Stimulated activated CD8-positive, alpha-beta memory T cell treated with anti-CD3 and anti-CD28 coated beads, Interleukin-4, amount 100 ng/mL, for 48 hours (primary cell): ENCODE results near the gene GAB2.
"Not testable (repeated sequence)": the region's sequence is repeated elsewhere in the genome, so short reads cannot be mapped to it uniquely, and the experiment has no call there.

ENCODE experiments used
- DNase-seq: peaks from one replicate; pipeline ENCODE4 v3.0.0-alpha.2; 2020

GAB2 gene, protein sequence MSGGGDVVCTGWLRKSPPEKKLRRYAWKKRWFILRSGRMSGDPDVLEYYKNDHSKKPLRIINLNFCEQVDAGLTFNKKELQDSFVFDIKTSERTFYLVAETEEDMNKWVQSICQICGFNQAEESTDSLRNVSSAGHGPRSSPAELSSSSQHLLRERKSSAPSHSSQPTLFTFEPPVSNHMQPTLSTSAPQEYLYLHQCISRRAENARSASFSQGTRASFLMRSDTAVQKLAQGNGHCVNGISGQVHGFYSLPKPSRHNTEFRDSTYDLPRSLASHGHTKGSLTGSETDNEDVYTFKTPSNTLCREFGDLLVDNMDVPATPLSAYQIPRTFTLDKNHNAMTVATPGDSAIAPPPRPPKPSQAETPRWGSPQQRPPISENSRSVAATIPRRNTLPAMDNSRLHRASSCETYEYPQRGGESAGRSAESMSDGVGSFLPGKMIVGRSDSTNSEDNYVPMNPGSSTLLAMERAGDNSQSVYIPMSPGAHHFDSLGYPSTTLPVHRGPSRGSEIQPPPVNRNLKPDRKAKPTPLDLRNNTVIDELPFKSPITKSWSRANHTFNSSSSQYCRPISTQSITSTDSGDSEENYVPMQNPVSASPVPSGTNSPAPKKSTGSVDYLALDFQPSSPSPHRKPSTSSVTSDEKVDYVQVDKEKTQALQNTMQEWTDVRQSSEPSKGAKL

DNA sequence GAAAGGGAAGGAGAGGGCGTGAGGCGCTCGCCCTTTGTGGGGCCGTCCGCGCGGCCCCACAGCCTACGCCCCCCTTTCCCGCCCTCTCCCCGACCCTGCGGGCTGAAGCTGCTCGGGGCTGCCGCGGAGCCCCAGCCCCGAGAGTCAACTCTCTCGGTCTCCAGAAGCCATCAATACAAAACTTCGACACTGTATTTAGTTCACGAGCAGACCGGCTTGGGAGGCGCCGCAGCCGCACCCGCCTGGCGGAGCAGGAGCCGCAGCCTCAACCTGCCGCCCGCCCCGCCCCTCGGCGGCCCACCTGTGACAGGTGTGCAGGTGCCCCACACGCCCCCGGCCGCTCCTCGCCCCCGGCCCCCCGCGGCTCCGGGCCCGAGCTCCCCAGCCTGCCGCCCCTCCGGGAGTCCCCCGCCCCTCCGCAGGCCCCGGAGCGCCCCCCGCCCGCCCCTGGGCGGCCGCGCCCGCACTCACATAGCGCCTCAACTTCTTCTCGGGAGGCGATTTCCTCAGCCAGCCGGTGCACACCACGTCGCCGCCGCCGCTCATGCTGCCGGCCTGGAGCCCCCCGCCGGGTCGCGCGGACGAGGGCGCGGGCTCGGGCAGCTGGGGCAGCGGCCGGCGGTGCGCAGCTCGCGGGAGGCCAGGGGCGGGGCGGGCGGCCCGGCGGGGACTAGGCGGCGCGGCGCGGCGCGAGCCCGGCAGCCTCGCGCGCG is at the start of gene GAB2:
GAB2 (minus strand) TSS at position 646 of the 713 bp plus-strand sequence; CDS start at position 546, 100 bp downstream.
- no peak for DNase-seq

DNA sequence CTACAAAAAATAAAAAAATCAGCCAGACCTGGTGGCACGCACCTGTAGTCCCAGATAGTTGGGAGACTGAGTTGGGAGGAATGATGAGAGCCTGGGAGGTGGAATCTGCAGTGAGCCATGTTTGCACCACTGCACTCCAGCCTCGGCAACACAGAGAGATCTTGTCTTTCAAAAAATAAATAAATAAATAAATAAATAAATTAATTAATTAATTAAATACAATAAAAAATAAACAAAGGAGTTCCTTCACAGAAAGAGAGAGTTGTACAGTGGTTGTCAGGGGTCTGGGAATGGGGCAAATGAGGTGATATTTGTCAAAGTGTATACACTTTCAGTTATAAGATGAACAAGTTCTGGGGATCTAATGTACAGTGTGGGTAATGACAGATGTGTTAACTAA is 49.8 kb upstream of the GAB2 start:
- DNase-seq: no peak

DNA sequence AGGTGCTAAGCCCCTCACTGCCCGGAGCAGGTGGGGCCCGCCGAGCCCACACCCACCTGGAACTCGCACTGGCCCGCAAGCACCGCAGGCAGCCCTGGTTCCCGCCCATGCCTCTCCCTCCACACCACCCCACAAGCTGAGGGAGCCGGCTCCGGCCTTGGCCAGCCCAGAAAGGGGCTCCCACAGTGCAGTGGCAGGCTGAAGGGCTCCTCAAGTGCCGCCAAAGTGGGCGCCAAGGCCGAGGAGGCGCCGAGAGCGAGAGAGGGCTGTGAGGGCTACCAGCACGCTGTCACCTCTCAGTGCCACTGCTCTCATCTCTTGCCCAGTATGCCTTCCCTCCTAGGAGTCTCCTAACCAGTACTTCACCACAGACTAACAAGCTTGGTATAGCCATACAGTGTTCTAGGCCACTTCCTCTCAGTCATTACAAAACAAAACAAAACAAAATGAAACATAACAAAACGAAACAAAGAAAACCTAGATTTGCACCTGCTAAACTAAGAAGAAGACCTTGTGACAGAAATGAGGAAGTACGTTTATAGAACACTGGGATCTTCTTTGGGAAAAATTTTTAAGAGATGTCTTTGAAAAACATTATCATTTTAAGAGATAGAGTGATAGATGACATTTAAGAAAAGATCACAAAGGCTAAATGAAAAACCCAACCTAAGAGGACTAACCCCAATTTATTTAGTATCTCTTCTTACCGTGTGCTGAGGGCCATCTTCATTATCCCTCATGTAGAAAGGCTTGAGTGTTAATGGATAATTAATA is 47.7 kb upstream of the GAB2 start:
- peak; percentile 38 for DNase-seq

DNA sequence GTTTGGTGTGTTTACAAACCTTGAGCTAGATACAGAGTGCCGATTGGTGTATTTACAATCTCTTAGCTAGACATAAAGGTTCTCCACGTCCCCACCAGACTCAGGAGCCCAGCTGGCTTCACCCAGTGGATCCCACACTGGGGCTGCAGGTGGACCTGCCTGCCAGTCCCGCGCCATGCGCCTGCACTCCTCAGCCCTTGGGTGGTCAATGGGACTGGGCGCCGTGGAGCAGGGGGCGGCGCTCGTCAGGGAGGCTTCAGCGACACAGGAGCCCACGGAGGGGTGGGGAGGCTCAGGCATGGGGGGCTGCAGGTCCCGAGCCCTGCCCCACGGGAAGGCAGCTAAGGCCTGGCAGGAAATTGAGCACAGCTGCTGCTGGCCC is 47.2 kb upstream of the GAB2 start:
- not testable (repeated sequence) for DNase-seq

DNA sequence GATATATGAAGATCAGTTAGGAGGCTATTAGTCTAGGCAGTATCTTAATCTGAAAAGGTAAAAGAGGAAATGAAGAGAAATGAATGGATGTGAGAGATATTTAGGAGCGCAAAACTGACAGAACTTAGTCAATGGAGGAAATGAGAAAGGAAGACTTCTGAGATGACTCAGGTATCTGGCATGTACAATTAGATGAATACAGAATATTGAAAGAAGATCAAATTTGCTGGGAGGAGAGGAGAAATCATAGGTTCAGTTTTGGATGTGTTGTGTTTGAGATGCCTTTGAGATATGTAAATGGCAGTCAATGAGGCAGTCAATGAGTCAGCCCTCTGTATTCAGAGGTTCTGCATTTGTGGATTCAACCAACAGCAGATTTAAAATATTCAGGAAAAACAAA is 42.9 kb upstream of the GAB2 start:
- no peak for DNase-seq

DNA sequence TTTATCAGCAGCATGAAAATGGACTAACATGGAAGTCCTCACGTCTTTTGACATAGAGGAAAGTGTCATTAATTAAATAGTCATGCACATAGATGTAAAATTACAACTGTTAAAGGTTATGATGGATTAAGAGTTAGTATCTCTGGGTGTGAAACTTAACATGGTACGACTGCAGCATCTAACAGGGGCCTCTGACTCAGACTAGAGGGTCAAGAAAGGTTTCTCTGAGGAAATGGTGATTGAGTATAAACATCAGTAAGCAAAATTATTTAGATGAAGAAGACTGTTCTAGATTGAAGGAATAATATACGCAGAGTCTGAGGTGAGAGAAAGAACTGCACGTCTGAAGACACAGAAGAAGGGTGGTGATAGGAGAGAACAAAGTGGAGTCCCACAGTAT is 42.1 kb upstream of the GAB2 start:
- no peak for DNase-seq

DNA sequence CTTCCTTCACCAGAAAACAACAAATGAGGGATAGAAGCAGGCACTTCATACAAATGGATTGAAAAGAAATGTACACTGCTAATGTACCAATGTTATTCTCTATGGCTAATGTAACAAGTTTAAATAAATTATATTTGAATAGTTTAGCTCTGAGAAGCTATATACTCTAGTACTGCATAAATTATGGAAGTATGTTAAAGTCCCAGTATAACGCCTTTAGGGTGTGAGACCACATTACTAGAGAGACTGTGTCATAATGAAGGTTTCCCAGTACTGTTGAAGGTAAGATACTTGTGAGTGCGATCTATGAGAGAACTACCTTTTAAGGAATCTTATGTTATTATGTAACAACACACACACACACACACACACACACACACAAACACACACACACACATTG is 39.8 kb upstream of the GAB2 start:
- DNase-seq: no peak

DNA sequence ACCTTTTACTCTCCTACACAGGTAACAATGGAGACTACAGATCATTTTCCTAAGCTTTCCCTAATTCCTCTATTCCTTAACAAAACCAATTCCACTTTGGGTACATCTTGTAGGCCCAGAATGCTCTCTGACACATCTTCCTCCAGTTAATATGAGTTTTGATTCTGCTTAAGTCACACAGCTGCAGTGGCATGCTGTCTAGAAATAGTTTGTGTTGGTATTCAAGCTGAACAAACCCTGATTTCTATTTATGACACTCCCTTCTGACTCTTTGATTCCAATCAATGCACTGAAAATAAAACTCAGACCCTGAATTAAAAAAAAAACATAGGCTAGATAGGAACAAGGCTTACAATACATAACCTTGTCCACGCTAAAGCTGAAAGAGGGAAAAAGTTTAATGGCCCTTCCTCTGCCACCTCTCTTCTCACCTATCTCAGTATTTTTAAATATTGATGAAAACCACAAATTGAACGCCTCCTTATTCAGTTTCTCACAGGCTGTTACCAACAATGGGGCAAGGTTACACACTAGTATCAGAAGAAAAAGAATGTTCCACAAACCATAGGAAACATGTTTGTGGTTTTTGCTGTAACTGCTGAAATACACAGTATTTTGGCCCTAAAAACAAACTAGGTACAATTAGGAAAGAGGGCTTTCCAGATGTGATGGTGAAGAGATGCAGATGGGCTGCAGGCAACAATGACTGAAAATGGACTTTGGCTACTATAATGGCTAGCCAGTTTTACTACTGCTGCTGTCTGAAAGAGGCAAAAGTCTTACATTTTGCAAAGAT is 35.7 kb upstream of the GAB2 start:
- DNase-seq: no peak

DNA sequence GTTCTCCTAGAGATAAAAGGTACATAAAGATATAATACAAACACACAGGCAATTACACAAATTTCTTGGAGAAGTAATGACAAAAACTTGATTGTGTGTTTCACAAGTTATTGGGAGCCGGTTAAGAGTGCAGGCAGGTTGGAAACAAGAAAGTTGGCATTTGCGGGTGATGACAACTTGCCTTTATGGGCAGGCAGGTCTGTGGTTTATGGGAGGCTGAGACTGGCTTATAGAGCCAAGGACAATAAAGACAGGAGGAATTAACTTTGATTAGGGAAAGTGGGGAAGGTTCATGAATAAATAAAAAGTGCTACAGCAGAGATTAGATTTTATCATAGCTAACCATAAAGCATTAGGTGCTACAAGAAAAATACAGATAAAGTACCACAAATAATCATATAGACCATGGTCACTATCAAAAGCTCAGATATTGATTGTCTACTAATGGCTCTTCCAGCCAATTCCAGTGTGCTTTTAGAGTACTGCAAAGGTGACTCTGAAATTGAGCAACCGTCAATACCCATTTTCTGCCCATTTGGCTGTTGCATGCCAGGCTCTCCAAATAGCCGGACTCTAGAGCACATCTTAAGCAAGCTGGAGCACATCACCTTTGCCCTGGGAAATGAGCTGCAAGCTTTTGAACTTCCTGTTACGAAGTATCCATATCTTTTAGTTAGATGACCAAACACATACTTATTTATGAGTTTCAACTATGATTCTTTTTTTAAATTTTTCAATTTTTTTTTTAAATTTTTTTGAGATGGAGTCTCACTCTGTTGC is 33.9 kb upstream of the GAB2 start:
- no peak for DNase-seq

DNA sequence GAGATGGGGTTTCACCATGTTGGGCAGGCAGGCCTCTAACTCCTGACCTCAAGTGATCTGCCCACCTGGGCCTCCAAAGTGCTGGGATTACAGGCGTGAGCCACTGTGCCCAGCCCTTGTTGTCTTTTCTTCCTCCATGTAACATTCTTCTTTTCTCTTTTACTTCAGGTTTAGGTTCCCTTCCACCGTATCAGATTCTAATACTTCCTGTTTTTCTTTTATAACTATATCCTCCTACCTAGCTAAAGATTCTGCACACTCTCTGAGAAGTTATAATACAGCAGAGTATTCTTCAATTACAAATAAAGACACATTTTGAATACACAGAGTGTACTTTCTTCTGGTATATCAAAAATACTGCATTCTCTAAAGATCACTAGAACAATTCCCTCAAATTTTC is 33.2 kb upstream of the GAB2 start:
- DNase-seq: no peak

DNA sequence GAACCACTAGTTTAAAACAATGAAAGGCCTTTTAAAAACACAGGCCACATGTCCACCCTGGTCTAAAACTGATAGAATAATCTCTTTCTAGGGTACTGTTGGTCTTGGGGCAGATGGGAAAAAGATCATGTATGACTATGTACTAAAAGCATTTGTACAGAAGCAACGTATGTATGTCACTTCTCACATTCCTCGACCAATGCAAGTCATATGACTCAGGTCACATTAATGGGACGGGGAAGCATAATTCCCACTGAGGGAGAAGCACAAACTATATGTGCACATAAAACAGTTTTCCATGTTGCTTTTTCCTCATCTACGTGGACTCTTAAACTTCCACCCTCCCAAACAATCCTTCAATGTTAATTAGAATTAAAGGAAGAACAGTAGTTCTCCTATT is 32.2 kb upstream of the GAB2 start:
- DNase-seq: no peak

DNA sequence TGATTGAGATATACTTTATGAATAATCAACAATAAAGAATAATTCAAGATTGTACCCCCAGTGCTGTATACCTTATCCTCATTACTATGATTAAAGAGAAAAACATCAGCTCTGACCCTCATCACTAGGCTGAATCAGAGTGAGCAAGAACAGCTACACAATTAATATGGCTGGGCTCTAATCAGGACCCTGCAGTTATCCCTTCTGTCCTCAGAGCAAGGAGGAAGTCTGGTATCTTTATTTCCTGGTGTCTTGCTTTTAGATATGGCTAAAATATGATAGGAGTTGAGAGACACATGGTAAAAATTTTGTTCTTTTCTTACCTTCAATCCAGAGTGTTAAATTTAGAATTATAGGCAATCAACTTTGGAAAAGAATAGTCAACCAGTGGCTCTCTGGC is 28.6 kb upstream of the GAB2 start:
- no peak for DNase-seq

DNA sequence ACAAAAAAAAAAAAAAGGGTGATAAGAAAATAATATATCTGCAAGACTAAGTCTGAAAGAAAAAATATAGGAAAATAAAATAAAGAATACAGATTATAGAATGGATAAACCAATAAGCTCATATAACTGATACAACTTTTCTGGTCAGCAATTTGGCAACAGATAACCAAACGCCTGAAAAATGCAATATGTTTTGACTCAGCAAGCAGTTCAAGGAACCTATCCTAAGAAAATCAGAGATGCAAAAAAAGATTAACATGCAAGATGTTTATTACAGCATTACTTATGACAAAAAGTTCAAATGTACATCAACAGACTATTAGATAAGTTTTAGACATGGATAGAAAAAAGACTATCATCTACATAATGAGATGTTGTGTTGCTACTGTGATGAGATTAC is 27.1 kb upstream of the GAB2 start:
- no peak for DNase-seq

DNA sequence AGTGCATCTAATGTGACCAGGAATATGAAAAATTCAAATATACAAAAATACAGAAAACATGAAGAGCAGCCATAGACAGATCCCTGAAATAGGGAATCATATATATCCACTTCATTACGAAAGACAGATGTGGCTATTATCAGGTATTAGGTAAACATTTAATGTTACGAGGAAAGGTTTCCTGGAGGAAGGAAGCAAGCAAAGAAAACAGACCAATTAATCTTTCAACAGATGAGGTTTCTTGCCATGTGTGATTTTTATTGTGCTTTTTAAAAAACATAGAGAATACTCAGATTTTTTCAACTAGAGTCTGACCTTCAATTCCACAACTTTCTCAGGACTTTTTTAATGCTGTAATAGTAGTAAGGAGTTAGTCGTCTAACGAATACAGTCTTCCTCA is 24.3 kb upstream of the GAB2 start:
- DNase-seq: no peak

DNA sequence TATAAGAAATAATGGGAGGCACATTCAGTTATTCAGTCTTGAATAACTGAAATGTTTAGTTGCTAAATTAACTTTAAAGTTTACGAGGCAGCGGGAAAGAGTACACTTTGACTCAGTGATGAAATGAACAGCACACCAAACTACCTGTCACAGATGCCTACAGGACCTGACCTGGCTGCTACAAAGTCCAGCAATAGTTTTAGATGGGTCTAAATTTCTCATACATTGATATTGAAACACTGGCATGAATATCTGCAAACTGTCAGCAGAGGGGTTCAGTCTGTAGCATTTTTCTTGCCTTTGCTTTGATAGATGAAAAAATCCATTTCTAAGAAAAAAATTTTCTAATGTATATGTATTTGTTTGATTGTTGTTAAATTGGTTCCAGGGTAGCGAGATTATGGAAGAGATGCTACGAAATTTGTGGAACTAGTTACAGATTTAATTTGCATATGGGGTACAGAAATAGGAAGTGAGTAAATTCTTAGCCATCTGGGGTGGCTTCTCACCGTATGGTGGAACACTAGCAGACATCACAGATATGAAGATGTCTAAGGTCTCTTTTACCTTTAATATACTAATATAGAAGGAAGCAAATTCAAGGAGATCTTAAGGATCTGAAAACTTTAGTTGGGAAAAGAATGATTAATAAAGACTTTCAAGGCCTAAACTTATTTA is 20.8 kb upstream of the GAB2 start:
- DNase-seq: no peak

DNA sequence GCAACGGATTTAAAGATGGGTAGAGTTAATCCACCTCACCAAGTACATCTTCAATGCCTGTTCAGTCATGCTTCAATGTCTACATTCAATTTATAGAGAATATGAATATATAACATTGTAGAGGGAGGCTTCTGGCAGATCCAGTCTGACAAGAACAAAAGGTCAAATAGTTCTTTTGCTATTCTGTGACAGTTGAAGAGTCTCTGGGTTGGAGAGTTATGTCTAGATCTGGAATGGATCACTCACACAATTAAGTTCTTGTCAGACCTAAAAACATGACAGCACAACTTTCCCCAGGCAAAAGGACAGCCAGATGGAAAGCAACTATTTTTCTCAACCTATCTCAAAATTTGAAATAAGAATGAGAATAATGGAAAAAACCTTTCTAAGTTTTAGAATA is 15.3 kb upstream of the GAB2 start:
- DNase-seq: no peak

DNA sequence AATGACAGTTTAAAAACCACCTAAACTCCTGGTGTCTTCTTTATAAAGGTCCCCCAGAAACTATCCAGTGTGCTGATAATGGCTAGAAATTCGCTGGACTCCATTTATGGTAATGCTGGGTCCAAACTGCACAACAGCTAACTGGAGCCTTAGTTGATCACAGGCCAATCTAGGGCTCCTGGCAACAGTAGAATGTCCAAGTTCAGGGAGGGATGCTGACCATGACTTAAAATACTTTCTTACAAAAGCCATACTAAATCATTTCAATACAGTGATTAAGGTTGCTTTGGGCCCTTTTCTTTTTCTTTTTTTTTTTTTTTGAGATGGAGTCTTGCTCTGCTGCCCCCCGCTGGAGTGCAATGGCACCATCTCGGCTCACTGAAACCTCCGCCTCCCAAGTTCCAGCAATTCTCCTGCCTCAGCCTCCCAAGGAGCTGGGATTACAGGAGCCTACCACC is 14.5 kb upstream of the GAB2 start:
- peak; percentile 42 for DNase-seq

DNA sequence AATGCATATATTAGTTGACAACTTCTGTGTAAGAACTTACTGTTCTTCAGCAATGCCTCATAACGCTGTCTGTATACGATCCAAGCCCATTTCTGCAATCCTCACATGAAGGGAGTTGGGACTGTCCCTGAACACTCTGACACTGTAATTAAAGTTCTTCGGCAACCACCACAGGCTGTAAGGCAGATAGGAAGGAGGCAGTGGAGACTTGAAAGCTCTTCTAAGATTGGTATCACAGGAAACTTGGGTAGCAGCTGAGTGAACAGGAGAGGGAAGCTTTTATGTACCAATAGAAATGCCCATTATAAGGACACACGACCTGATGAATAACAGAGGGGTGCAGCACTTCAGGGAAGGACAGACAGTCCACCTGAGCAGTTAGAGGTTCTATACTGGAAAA is 12.0 kb upstream of the GAB2 start:
- DNase-seq: no peak

DNA sequence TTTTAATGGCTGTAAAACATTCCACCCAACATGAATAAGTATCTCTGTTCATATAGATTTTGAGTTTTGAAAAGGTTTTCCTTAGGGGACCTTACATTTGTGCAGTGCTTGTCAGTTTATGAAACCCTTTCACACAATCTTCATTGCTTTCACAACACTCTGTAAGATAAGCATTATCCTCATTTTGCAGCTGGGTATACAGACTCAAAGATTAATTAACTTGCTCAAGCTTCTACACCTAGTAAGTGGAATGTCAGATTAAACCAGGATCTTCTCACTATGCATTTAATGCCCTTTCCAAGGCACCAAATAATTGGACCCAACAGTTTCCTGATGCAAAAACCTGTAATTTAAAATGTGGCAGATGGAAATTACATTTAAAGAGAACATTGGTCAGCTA is 11.6 kb upstream of the GAB2 start:
- DNase-seq: no peak

DNA sequence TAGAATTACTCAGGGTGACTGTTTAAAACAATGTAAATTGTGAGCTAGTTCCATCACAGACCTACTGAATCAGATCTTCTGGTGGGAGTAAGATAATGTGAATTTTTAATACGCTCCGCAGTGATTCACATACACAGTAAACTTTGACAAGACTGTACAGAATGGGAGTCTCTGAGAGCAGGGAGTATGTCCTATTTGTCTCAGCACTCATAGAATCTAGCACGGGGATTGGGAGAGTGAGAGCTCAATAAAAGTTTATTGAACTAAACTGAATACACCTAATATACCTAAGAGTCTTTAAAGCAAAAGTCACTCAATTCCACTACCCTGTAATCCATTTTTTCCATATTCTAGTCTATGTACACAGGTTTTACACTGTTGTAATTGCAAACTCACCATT is 11.2 kb upstream of the GAB2 start:
- DNase-seq: no peak

DNA sequence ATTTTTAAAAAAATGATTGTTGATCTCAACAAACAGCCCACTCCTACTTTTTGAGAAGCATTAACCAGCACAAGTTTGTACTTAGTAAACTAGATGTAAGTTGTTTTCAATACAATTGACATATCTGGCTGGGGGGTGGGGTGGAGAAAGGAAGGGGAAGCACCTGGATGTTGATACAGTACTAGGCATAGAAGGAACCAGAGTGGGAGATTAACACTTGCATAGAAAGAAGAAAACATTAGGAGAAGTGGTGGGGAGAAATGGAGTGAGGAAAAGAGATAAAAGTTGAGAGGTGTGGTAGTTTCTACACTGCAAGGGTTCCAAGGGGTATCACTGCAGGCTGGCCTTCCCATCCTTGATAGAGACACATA is 10.6 kb upstream of the GAB2 start:
- DNase-seq: no peak
